Measurements from ENCODE around the gene TNFSF13. TPM values are rescaled to one million over a fixed set of nuclear protein-coding genes. Genes with fewer than 3 reads are reported as not detected.
A peak's percentile ranks its signal among the peaks of the same experiment; 100 is the strongest.

The TNFSF13 gene
- total RNA-seq, 1 donor from 2014 or later, result 15.3 TPM

DNA sequence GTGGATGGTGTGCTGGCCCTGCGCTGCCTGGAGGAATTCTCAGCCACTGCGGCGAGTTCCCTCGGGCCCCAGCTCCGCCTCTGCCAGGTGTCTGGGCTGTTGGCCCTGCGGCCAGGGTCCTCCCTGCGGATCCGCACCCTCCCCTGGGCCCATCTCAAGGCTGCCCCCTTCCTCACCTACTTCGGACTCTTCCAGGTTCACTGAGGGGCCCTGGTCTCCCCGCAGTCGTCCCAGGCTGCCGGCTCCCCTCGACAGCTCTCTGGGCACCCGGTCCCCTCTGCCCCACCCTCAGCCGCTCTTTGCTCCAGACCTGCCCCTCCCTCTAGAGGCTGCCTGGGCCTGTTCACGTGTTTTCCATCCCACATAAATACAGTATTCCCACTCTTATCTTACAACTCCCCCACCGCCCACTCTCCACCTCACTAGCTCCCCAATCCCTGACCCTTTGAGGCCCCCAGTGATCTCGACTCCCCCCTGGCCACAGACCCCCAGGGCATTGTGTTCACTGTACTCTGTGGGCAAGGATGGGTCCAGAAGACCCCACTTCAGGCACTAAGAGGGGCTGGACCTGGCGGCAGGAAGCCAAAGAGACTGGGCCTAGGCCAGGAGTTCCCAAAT is 1.3 kb upstream of the TNFSF13 start:
- intact Hi-C loops (cut with micrococcal nuclease), result no loop called here
- Mint-ChIP-seq H3K4me1 (peaks cover 74% of the 10 kb centered on the region), H3K9me3 (no peaks in the 10 kb centered on the region), H3K27ac (no peak overlapping the region), H3K27me3 (no peaks in the 10 kb centered on the region), H3K4me3 (no peak overlapping the region), H3K36me3 (ENCODE audit: low read depth) (peaks cover 14% of the 10 kb centered on the region)
- POLR2A ChIA-PET, result interaction anchor here (0.6 to 7.9 kb wide), 13 partner anchors 8 to 129 kb away, joined by 3 to 98 read pairs (median 13); partner anchors contain the start of genes CD68, MPDU1, POLR2A and TMEM102
- ATAC-seq (ENCODE audit: low read depth) (no peak), DNase-seq (no peak)
- TF ChIP-seq, protein P1, sequence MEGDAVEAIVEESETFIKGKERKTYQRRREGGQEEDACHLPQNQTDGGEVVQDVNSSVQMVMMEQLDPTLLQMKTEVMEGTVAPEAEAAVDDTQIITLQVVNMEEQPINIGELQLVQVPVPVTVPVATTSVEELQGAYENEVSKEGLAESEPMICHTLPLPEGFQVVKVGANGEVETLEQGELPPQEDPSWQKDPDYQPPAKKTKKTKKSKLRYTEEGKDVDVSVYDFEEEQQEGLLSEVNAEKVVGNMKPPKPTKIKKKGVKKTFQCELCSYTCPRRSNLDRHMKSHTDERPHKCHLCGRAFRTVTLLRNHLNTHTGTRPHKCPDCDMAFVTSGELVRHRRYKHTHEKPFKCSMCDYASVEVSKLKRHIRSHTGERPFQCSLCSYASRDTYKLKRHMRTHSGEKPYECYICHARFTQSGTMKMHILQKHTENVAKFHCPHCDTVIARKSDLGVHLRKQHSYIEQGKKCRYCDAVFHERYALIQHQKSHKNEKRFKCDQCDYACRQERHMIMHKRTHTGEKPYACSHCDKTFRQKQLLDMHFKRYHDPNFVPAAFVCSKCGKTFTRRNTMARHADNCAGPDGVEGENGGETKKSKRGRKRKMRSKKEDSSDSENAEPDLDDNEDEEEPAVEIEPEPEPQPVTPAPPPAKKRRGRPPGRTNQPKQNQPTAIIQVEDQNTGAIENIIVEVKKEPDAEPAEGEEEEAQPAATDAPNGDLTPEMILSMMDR (IDR thresholded peaks at IDR 0.05), result no peak
- CTCF ChIA-PET, result interaction anchor here (1.5 to 6.1 kb wide), 3 partner anchors 32 to 120 kb away, joined by 3 to 364 read pairs (median 4); no protein-coding TSS in a partner anchor

DNA sequence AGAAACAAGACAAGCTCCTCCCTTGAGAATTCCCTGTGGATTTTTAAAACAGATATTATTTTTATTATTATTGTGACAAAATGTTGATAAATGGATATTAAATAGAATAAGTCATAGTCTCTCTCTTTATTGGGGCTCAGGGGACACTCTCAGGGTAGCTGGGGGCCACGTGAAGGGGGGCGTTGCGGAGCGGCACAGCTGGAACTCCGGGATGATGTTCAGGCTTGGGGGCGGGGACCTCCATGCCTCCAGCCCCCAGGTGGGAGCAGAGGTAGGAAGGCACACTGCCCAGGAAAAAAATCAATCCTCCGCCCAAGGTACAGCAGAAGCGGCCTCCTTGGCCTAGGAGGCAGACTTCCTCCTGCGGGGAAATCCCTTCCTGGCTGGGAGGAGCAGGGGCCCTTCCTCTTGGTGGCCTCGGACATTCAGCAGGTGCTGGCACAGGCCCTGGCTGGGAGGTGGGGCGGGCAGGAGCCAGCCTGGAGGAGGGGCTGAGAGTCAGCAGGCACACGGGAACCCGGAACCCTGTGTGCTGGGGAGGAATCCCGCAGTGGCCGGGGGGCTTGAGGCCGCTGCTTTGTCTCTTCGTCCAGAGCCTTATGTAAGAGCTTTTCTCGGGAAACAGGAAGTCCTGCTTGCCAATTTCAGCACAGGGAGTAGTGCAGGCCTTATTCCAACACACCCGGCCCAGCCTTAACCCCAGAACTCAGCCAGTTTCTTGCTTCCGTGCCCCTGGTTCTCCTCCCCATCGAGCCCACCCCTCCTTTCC is 591 bp upstream of the TNFSF13 start:
- ATAC-seq (ENCODE audit: low read depth), result peak; percentile 32

DNA sequence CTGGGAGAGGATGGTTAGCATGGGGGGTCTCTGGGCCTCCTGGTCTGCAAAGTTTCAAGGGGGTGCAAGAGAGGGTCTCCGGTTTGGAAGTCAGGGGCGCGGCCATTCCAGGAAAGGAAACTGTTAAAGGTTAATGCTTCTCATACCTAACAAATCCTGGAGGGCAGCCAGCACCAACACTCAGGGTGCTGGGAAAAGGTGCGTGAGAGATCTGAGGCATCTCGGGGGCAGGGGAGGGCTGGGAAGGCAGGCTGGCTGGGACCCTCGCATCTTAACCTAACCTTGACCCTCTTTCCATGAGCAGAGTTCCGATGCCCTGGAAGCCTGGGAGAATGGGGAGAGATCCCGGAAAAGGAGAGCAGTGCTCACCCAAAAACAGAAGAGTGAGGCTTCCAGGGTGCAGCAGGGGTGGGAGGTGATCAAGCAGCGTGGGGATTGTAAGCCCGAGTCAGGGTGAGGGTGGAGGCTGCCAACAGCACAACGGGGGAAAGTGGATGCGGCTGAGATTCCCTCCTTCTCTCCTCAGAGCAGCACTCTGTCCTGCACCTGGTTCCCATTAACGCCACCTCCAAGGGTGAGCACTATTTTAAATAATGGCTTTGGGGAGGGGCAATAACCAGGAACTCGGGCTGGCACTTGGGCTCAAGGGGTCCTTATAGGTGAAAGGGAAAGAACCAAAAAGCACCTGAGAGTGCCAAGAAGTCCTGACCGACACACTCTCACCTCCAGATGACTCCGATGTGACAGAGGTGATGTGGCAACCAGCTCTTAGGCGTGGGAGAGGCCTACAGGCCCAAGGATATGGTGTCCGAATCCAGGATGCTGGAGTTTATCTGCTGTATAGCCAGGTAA is 996 bp downstream of the TNFSF13 start:
- intact Hi-C loops (cut with micrococcal nuclease), result no loop called here
- TF ChIP-seq, protein P1 (IDR thresholded peaks at IDR 0.05), result no peak
- peaks cover 28% of the 10 kb centered on the region for H3K36me3 Mint-ChIP-seq (ENCODE audit: low read depth)
- CTCF ChIA-PET, result interaction anchor here (1.0 to 6.1 kb wide), 21 partner anchors 7 to 514 kb away, joined by 3 to 364 read pairs (median 8); partner anchors contain the start of genes MPDU1, PLSCR3, SOX15 and TMEM102
- POLR2A ChIA-PET, result interaction anchor here (0.6 to 7.9 kb wide), 26 partner anchors 7 to 688 kb away, joined by 3 to 98 read pairs (median 16); partner anchors contain the start of genes CD68, CTC1, MPDU1 and PLSCR3
- peak overlapping the region; percentile 96 for H3K27ac Mint-ChIP-seq
- no peak for ATAC-seq (ENCODE audit: low read depth)
- no peaks in the 10 kb centered on the region for H3K9me3 Mint-ChIP-seq
- H3K4me3 Mint-ChIP-seq, result peak overlapping the region; percentile 92
- no peaks in the 10 kb centered on the region for H3K27me3 Mint-ChIP-seq
- DNase-seq, result no peak
- peaks cover 67% of the 10 kb centered on the region for H3K4me1 Mint-ChIP-seq

More for the DNA sequence above, 591 bp upstream of the TNFSF13 start:
- intact Hi-C loops (cut with micrococcal nuclease), result no loop called here
- ChIA-PET POLR2A (interaction anchor here (0.6 to 7.9 kb wide), 15 partner anchors 9 to 320 kb away, joined by 3 to 98 read pairs (median 8); partner anchors contain the start of genes CD68, MPDU1, POLR2A and TMEM102), CTCF (interaction anchor here (1.0 to 6.1 kb wide), 5 partner anchors 31 to 202 kb away, joined by 3 to 364 read pairs (median 4); partner anchors contain the start of gene TMEM95)
- Mint-ChIP-seq H3K9me3 (no peaks in the 10 kb centered on the region), H3K27ac (peak overlapping the region; percentile 96), H3K4me1 (peaks cover 74% of the 10 kb centered on the region), H3K4me3 (peak overlapping the region; percentile 84), H3K36me3 (ENCODE audit: low read depth) (peaks cover 21% of the 10 kb centered on the region), H3K27me3 (no peaks in the 10 kb centered on the region)
- TF ChIP-seq, protein P1 (IDR thresholded peaks at IDR 0.05), result no peak
- peak; percentile 60 for DNase-seq

DNA sequence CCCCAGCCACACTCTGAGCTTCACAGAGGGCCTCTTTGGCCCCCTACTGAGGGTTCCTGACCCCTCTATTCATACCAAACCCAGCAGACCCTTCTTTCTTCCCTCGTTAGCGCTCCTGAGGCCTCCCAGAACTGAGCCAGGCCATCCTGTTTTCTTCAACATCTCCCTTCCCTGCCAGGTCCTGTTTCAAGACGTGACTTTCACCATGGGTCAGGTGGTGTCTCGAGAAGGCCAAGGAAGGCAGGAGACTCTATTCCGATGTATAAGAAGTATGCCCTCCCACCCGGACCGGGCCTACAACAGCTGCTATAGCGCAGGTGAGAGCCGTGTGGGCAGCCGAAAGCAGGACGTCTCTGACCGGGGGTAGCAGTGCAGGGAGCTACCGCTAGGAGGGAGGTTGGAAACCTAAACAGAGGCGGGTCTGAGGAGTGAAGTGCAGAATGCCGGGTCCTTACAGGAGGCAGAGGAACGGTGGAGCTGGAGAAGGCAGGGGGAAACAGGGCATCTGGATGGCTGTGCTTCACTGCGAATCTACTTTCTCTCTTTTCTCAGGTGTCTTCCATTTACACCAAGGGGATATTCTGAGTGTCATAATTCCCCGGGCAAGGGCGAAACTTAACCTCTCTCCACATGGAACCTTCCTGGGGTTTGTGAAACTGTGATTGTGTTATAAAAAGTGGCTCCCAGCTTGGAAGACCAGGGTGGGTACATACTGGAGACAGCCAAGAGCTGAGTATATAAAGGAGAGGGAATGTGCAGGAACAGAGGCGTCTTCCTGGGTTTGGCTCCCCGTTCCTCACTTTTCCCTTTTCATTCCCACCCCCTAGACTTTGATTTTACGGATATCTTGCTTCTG is 1.9 kb downstream of the TNFSF13 start:
- CTCF ChIA-PET, result interaction anchor here (0.6 to 6.1 kb wide), 31 partner anchors 8 to 515 kb away, joined by 3 to 364 read pairs (median 7); partner anchors contain the start of genes ACAP1, FXR2, MPDU1 and PLSCR3
- no peaks in the 10 kb centered on the region for H3K27me3 Mint-ChIP-seq
- ATAC-seq (ENCODE audit: low read depth), result peak; percentile 33
- TF ChIP-seq, protein P1 (IDR thresholded peaks at IDR 0.05), result peak; percentile 12
- peak overlapping the region; percentile 96 for H3K27ac Mint-ChIP-seq
- peaks cover 63% of the 10 kb centered on the region for H3K4me1 Mint-ChIP-seq
- POLR2A ChIA-PET, result interaction anchor here (0.5 to 7.9 kb wide), 24 partner anchors 8 to 256 kb away, joined by 3 to 98 read pairs (median 9); partner anchors contain the start of genes CD68, MPDU1, PLSCR3 and POLR2A
- DNase-seq, result peak; percentile 61
- no peaks in the 10 kb centered on the region for H3K9me3 Mint-ChIP-seq
- peaks cover 37% of the 10 kb centered on the region for H3K36me3 Mint-ChIP-seq (ENCODE audit: low read depth)
- intact Hi-C loops (cut with micrococcal nuclease), result loop anchor here (1.0 kb wide), 13 partner anchors 8 to 280 kb away; partner anchors contain the start of genes FXR2, KCTD11, MPDU1 and POLR2A
- H3K4me3 Mint-ChIP-seq, result peak overlapping the region; percentile 92

Data from activated B cell treated with CpG ODN at 0.5 μM for 24 hours (primary cell).